Trophoblast cell (in vitro differentiated cells and primary cell): Measurements from ENCODE around the gene MEST.
A peak's percentile ranks its signal among the peaks of the same experiment; 100 is the strongest.

ENCODE experiments used
- DNase-seq, 2 donors: peaks; one replicate each; pipeline ENCODE4 v3.0.0-alpha.2; 2016
- H2AFZ ChIP-seq: 2 replicates; pipeline ENCODE4 v1.6.1; 2013; ENCODE audit warnings: low read length, moderate library complexity, mild to moderate bottlenecking; ENCODE audit not compliant: insufficient read depth, poor library complexity
- H2AK5ac ChIP-seq: 2 replicates; pipeline ENCODE4 v1.6.1; 2013; ENCODE audit warnings: mild to moderate bottlenecking, low read length
- H2BK120ac ChIP-seq: 2 replicates; pipeline ENCODE4 v1.6.1; 2013; ENCODE audit warnings: low read length, mild to moderate bottlenecking, moderate library complexity; ENCODE audit not compliant: insufficient read depth, poor library complexity
- H2BK12ac ChIP-seq: 2 replicates; pipeline ENCODE4 v1.6.1; 2013; ENCODE audit warnings: mild to moderate bottlenecking, low read length, moderate library complexity
- H2BK5ac ChIP-seq: 2 replicates; pipeline ENCODE4 v1.6.1; 2013; ENCODE audit warnings: low read length, low read depth, moderate library complexity, mild to moderate bottlenecking; ENCODE audit not compliant: poor library complexity
- H3K14ac ChIP-seq: 2 replicates; pipeline ENCODE4 v1.6.1; 2013; ENCODE audit warnings: mild to moderate bottlenecking, low read length
- H3K18ac ChIP-seq: 2 replicates; pipeline ENCODE4 v1.6.1; 2013; ENCODE audit warnings: mild to moderate bottlenecking, low read length
- H3K23ac ChIP-seq: 2 replicates; pipeline ENCODE4 v1.6.1; 2013; ENCODE audit warnings: low read length
- H3K27ac ChIP-seq: 2 replicates; pipeline ENCODE4 v1.5.1; 2013; ENCODE audit warnings: low read depth, mild to moderate bottlenecking, inconsistent platforms, low read length, moderate library complexity
- H3K27me3 ChIP-seq: 2 replicates; pipeline ENCODE4 v1.6.1; 2013; ENCODE audit warnings: inconsistent platforms, mild to moderate bottlenecking, low read length, moderate library complexity; ENCODE audit not compliant: insufficient read depth
- H3K36me3 ChIP-seq, 2 experiments: 1 replicate in 1 of 2; 2 replicates in 1 of 2; pipeline ENCODE4 v1.6.1; 2013; ENCODE audit warnings: low read length in 2 of 2, mild to moderate bottlenecking in 2 of 2, moderate library complexity in 1 of 2; ENCODE audit not compliant: insufficient read depth in 2 of 2, control insufficient read depth in 1 of 2
- H3K4ac ChIP-seq: 2 replicates; pipeline ENCODE4 v1.6.1; 2013; ENCODE audit warnings: low read depth, mild to moderate bottlenecking, low read length, moderate library complexity
- H3K4me1 ChIP-seq, 2 experiments: 1 replicate in 1 of 2; 2 replicates in 1 of 2; pipeline ENCODE4 v1.6.1; 2013; ENCODE audit warnings: low read length in 2 of 2, mild to moderate bottlenecking in 2 of 2, moderate library complexity in 1 of 2; ENCODE audit not compliant: insufficient read depth in 2 of 2, control insufficient read depth in 1 of 2
- H3K4me2 ChIP-seq: 2 replicates; pipeline ENCODE4 v1.6.1; 2013; ENCODE audit warnings: inconsistent platforms, mild to moderate bottlenecking, low read length, moderate library complexity
- H3K4me3 ChIP-seq: 2 replicates; pipeline ENCODE4 v1.5.1; 2013; ENCODE audit warnings: mild to moderate bottlenecking, low read depth, low read length, inconsistent platforms
- H3K79me1 ChIP-seq: one replicate; pipeline ENCODE4 v1.6.1; 2013; ENCODE audit warnings: low read length
- H3K79me2 ChIP-seq: 2 replicates; pipeline ENCODE4 v1.6.1; 2013; ENCODE audit warnings: low read length, mild to moderate bottlenecking; ENCODE audit not compliant: control insufficient read depth, insufficient read depth, poor library complexity
- H3K9ac ChIP-seq: 2 replicates; pipeline ENCODE4 v1.6.1; 2013; ENCODE audit warnings: mild to moderate bottlenecking, low read length
- H3K9me3 ChIP-seq: 2 replicates; pipeline ENCODE4 v1.6.1; 2013; ENCODE audit warnings: low read depth, mild to moderate bottlenecking, control low read depth, inconsistent platforms, low read length; ENCODE audit not compliant: insufficient read depth
- H4K12ac ChIP-seq: 2 replicates; pipeline ENCODE4 v1.6.1; 2013; ENCODE audit warnings: low read depth, mild to moderate bottlenecking, low read length, moderate library complexity
- H4K8ac ChIP-seq: 2 replicates; pipeline ENCODE4 v1.6.1; 2013; ENCODE audit warnings: low read depth, mild to moderate bottlenecking, low read length, moderate library complexity
- H4K91ac ChIP-seq: one replicate; pipeline ENCODE4 v1.6.1; 2013; ENCODE audit warnings: low read depth, mild to moderate bottlenecking, low read length, moderate library complexity
- WGBS: extraction: QIAGEN DNeasy Blood & Tissue Kit; methylation state at CpG from one replicate; pipeline ENCODE4 v1.1.7; 2013; ENCODE audit warnings: missing lambda C conversion rate; ENCODE audit not compliant: insufficient read length, insufficient coverage; ENCODE audit errors: extremely low coverage; 5-methylcytosine and 5-hydroxymethylcytosine counted together

Gene MEST

DNA sequence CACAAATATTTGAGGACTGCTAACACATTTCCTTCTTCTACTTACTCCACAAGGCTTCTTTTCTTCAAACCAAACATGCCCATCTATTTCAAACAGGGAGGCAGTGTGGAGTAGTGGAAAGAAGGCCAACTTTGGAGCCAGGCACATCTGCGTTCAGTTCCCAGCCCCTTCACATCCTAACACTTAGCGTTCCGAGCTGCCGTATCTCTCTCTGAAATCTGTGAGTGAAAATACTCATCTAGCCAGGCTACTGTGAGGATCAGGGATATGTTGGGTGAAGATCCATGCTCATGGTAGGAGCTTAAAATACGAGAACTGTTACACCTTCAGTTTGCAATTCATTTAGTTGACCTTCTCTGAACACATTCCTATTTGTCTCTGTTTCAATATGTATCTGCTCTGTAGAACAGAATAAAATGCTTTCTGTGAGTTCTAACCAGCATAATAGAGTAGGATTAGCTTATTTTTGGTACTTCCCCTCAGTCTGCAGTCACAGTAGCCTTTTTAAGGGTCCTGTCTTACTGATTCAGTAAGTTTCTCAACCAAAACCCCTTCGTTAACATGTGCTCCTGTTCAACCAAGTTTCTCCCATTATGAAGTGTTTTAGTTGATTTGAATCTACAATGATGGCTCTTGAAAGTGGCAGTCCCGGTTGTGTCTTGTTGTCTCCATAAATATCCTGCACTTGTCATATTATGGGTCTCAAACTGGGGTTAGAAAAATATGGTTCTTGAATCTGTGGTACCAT lies 3.3 kb upstream of the MEST start:
- Histone ChIP-seq H2BK12ac (peak overlapping the region; percentile 67), H2BK120ac (peak overlapping the region; percentile 52), H3K14ac (peak overlapping the region; percentile 37), H3K27me3 (no peaks in the 10 kb centered on the region), H3K36me3 (peaks cover 0 to 9% of the 10 kb centered on the region in 2 experiments), H3K27ac (peak overlapping the region; percentile 96), H3K4ac (no peak overlapping the region), H3K4me1 (peaks cover 17 to 37% of the 10 kb centered on the region in 2 experiments), H3K79me1 (peaks cover 45% of the 10 kb centered on the region), H4K12ac (peak overlapping the region; percentile 22), H3K23ac (no peak overlapping the region), H2BK5ac (peak overlapping the region; percentile 70), H3K4me3 (no peak overlapping the region), H4K91ac (peak overlapping the region; percentile 74), H3K9ac (no peak overlapping the region), H4K8ac (peak overlapping the region; percentile 43), H3K18ac (no peak overlapping the region), H2AFZ (no peak overlapping the region), H2AK5ac (no peak overlapping the region), H3K79me2 (peaks cover 29% of the 10 kb centered on the region), H3K9me3 (peaks cover 9% of the 10 kb centered on the region), H3K4me2 (peak overlapping the region; percentile 35)
- no CpG with 5 or more reads among the region's 7 CpGs for WGBS
- peak in 1 of 2 donors; percentile 51 for DNase-seq

DNA sequence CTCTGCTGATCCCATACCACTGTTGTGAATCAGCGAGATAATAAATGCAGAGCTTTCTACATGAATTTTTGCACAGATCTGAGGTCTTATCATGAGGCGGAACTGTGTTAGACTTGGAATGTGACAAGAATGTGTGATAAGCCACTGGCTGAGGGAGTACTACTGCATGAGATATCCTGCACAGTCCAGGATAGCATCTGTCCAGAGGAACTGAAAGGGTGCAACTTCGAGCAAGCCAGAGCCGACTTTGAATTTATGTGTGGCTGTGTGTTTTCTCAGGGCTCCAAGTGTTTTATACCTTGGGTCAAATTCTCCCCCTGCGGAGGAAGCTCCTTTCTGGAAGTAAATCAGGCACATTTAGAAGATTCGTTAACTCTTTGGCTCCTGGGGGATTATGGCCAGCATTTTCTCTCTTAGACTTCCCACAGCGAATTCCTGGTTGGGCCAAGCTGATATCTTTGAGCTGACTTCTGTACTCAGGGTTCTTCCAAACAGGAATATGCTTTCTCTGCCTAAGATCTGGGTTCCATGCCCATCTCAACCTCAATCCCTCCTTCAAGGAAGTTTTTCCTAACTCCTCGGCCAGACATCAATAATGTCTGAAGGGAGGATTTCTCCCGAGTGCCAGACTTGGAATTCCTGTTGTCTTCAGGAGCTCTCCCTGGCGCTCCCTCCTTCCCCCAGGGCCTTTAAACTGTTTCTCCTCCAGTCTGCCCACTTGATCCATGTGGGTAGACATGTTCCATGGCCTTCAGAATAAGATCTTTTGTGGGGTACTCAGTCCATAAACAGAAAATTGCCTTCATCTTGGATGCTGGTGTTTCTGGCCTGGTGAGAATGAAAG lies 2.5 kb upstream of the MEST start:
- no CpG with 5 or more reads among the region's 10 CpGs for WGBS
- peak overlapping the region; percentile 42 for H3K18ac ChIP-seq
- peaks cover 47% of the 10 kb centered on the region for H3K79me1 ChIP-seq
- H4K91ac ChIP-seq, result peak overlapping the region; percentile 81
- H3K9ac ChIP-seq, result no peak overlapping the region
- H3K14ac ChIP-seq, result peak overlapping the region; percentile 81
- peak; percentile 78 to 94 for DNase-seq
- no peaks in the 10 kb centered on the region for H3K27me3 ChIP-seq
- peak overlapping the region; percentile 59 for H2BK12ac ChIP-seq
- H3K79me2 ChIP-seq, result peaks cover 29% of the 10 kb centered on the region
- no peak overlapping the region for H4K12ac ChIP-seq
- peaks cover 9% of the 10 kb centered on the region for H3K9me3 ChIP-seq
- no peak overlapping the region for H2AFZ ChIP-seq
- peaks cover 17 to 37% of the 10 kb centered on the region in 2 experiments for H3K4me1 ChIP-seq
- H3K36me3 ChIP-seq, result peaks cover 0 to 9% of the 10 kb centered on the region in 2 experiments
- no peak overlapping the region for H3K23ac ChIP-seq
- peak overlapping the region; percentile 35 for H3K4me2 ChIP-seq
- peak overlapping the region; percentile 28 for H2AK5ac ChIP-seq
- peak overlapping the region; percentile 61 for H3K4ac ChIP-seq
- H3K27ac ChIP-seq, result peak overlapping the region; percentile 96
- H2BK120ac ChIP-seq, result peak overlapping the region; percentile 73
- peak overlapping the region; percentile 70 for H2BK5ac ChIP-seq
- H4K8ac ChIP-seq, result peak overlapping the region; percentile 75
- H3K4me3 ChIP-seq, result no peak overlapping the region

DNA sequence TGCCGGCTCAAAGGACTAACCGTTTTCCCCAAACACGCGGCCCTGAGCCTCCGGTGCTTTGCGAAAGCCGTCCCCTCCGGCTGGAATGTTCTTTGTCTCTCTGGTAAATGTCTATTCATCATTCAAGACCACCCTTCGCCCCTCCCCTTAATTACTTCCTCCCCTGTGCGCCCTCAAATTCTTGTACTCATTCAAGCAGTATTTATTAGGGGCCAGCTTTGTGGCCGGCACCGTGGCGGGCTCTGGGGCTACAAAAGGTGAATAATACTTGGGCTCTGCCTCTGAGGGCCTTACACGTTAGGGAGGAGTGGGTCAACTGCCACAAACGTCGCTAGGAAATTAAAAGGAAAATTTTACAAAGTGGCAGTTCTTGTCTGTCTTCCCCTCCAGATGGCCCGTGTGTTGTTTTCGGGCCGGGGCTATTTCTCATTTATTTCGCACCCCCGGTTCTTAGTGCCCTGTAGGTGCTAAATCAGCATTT lies 1.5 kb upstream of the MEST start:
- Histone ChIP-seq H2BK5ac (peak overlapping the region; percentile 81), H3K9ac (peak overlapping the region; percentile 53), H3K18ac (peak overlapping the region; percentile 77), H3K4me2 (peak overlapping the region; percentile 51), H3K79me1 (peaks cover 47% of the 10 kb centered on the region), H3K14ac (peak overlapping the region; percentile 84), H3K9me3 (peaks cover 9% of the 10 kb centered on the region), H2BK120ac (peak overlapping the region; percentile 89), H3K4me1 (peaks cover 17 to 37% of the 10 kb centered on the region in 2 experiments), H2AK5ac (peak overlapping the region; percentile 73), H3K4ac (peak overlapping the region; percentile 88), H3K4me3 (no peak overlapping the region), H2AFZ (no peak overlapping the region), H4K8ac (peak overlapping the region; percentile 80), H2BK12ac (peak overlapping the region; percentile 96), H4K12ac (peak overlapping the region; percentile 63), H3K23ac (no peak overlapping the region), H3K79me2 (peaks cover 29% of the 10 kb centered on the region), H4K91ac (peak overlapping the region; percentile 49), H3K27me3 (no peaks in the 10 kb centered on the region), H3K36me3 (peaks cover 2 to 11% of the 10 kb centered on the region in 2 experiments), H3K27ac (peak overlapping the region; percentile 74)
- no CpG with 5 or more reads among the region's 21 CpGs for WGBS
- DNase-seq, result no peak
